ENCODE results near the gene KLHL15. TPM values are rescaled to one million over a fixed set of nuclear protein-coding genes. Genes with fewer than 3 reads are reported as not detected.

KLHL15 gene
- total RNA-seq, 1 donor from 2014 or later = 9.8 TPM

GRCh38 chrX:24005867-24006266, 21.1 kb downstream of the KLHL15 start:
- no peaks in the 10 kb centered on the region for H3K36me3 ChIP-seq
- no peak for DNase-seq (ENCODE audit: extremely low spot score in 2 of 2)
- H3K27ac ChIP-seq = no peak overlapping the region
- intact Hi-C loops (cut with DNase I) = no loop called here
- no peaks in the 10 kb centered on the region for H3K27me3 ChIP-seq
- H3K4me3 ChIP-seq = no peak overlapping the region
- TF ChIP-seq, protein P1, sequence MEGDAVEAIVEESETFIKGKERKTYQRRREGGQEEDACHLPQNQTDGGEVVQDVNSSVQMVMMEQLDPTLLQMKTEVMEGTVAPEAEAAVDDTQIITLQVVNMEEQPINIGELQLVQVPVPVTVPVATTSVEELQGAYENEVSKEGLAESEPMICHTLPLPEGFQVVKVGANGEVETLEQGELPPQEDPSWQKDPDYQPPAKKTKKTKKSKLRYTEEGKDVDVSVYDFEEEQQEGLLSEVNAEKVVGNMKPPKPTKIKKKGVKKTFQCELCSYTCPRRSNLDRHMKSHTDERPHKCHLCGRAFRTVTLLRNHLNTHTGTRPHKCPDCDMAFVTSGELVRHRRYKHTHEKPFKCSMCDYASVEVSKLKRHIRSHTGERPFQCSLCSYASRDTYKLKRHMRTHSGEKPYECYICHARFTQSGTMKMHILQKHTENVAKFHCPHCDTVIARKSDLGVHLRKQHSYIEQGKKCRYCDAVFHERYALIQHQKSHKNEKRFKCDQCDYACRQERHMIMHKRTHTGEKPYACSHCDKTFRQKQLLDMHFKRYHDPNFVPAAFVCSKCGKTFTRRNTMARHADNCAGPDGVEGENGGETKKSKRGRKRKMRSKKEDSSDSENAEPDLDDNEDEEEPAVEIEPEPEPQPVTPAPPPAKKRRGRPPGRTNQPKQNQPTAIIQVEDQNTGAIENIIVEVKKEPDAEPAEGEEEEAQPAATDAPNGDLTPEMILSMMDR (IDR thresholded peaks at IDR 0.05) = no peak
- TF ChIP-seq POLR2AphosphoS5 (IDR thresholded peaks at IDR 0.05; ENCODE audit: insufficient read depth in 1 of 2, low read depth in 1 of 2) = no peak
- TF ChIP-seq POLR2A (IDR thresholded peaks at IDR 0.05) = no peak
- H3K4me1 ChIP-seq = no peaks in the 10 kb centered on the region
- H3K9me3 ChIP-seq = no peaks in the 10 kb centered on the region

DNA sequence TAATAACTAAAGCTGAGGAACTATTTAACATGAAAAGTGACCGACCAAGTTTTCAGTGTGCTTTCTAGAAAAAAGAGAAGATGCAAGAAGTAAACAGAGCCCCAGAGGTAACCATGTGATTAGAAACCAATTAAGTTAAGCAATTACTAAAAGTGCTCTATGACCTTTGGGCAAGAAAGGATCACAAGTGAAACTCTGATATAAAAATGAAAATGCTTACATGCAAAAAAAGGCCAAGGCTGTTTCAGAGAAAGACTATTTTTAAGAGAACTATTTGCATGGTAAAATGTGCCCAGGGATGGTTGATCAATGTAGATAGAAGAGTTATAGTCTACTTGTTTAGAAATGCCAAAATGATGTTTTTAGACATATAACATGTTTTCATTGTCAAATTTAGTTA, 22.0 kb downstream of the KLHL15 start:
- Histone ChIP-seq H3K9me3 (no peaks in the 10 kb centered on the region), H3K4me3 (no peak overlapping the region), H3K4me1 (no peaks in the 10 kb centered on the region), H3K27me3 (no peaks in the 10 kb centered on the region), H3K36me3 (no peaks in the 10 kb centered on the region), H3K27ac (no peak overlapping the region)
- TF ChIP-seq, protein P1 (IDR thresholded peaks at IDR 0.05) = no peak
- TF ChIP-seq POLR2A (IDR thresholded peaks at IDR 0.05) = no peak
- TF ChIP-seq POLR2AphosphoS5 (IDR thresholded peaks at IDR 0.05; ENCODE audit: insufficient read depth in 1 of 2, low read depth in 1 of 2) = no peak
- intact Hi-C loops (cut with DNase I) = no loop called here
- no peak for DNase-seq (ENCODE audit: extremely low spot score in 2 of 2)

DNA sequence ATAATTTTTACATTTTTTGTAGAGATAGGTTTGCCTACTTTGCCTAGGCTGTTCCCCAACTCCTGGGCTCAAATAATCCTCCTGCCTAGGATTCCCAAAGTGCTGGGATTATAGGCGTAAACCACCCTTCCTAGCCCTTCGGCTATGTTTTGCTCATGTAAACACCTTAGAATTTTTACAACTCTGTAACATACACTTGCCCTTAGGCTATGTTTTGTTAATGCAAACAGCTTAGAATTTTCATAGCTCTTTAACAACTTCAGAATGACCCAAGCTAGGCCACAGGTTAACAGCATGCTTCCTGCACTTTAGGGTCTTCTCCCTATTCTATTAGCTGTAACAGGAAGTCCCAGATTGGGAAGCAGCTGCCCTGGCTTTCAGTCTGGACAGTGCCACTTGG, 24.2 kb downstream of the KLHL15 start:
- Histone ChIP-seq H3K4me1 (no peaks in the 10 kb centered on the region), H3K36me3 (no peaks in the 10 kb centered on the region), H3K4me3 (no peak overlapping the region), H3K27ac (no peak overlapping the region), H3K27me3 (no peaks in the 10 kb centered on the region), H3K9me3 (no peaks in the 10 kb centered on the region)
- DNase-seq (ENCODE audit: extremely low spot score in 2 of 2) = no peak
- TF ChIP-seq POLR2AphosphoS5 (IDR thresholded peaks at IDR 0.05; ENCODE audit: insufficient read depth in 1 of 2, low read depth in 1 of 2) (no peak), POLR2A (IDR thresholded peaks at IDR 0.05) (no peak)
- TF ChIP-seq, protein P1 (IDR thresholded peaks at IDR 0.05) = no peak
- intact Hi-C loops (cut with DNase I) = no loop called here

GRCh38 chrX:24002167-24002566, 24.8 kb downstream of the KLHL15 start:
- Histone ChIP-seq H3K36me3 (no peaks in the 10 kb centered on the region), H3K4me1 (no peaks in the 10 kb centered on the region), H3K27ac (no peak overlapping the region), H3K27me3 (no peaks in the 10 kb centered on the region), H3K4me3 (no peak overlapping the region), H3K9me3 (no peaks in the 10 kb centered on the region)
- intact Hi-C loops (cut with DNase I) = no loop called here
- DNase-seq (ENCODE audit: extremely low spot score in 2 of 2) = no peak
- TF ChIP-seq POLR2A (IDR thresholded peaks at IDR 0.05) = no peak

DNA sequence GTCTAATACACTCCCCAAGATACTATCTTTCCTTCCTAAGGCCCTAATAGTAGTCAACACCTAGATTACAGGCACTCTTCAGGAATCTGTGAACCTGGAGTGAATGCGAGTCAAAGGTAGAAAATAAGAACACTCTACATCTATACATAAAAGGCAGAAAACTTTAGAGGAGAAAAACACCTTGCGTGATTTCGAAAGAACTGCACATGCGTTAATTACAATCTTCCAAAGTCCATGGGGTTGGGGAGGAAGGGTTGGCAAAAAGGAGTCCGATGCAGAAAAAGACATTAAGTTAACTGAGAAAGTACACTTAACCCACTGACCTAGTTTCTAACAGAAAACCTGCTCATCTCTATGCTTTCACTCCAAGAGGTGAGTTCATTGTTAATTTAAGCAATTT, 27.3 kb downstream of the KLHL15 start:
- no peaks in the 10 kb centered on the region for H3K27me3 ChIP-seq
- H3K36me3 ChIP-seq = no peaks in the 10 kb centered on the region
- intact Hi-C loops (cut with DNase I) = no loop called here
- no peaks in the 10 kb centered on the region for H3K4me1 ChIP-seq
- TF ChIP-seq POLR2AphosphoS5 (IDR thresholded peaks at IDR 0.05; ENCODE audit: insufficient read depth in 1 of 2, low read depth in 1 of 2) = no peak
- TF ChIP-seq, protein P1 (IDR thresholded peaks at IDR 0.05) = no peak
- no peak for TF ChIP-seq POLR2A (IDR thresholded peaks at IDR 0.05)
- H3K9me3 ChIP-seq = no peaks in the 10 kb centered on the region
- H3K27ac ChIP-seq = no peak overlapping the region
- H3K4me3 ChIP-seq = no peak overlapping the region
- DNase-seq (ENCODE audit: extremely low spot score in 2 of 2) = no peak

Measured in vagina (tissue), 2 donors.